Stimulated activated CD4-positive, alpha-beta T cell treated with anti-CD3 and anti-CD28 coated beads, Interleukin-2, amount 100 ng/mL, for 4 hours (primary cell): Measurements from ENCODE around the gene WNK1.
"Not testable (repeated sequence)": the region's sequence is repeated elsewhere in the genome, so short reads cannot be mapped to it uniquely, and the experiment has no call there.

ENCODE experiments used
- DNase-seq: peaks from one replicate; pipeline ENCODE4 v3.0.0-alpha.2; 2020; ENCODE audit warnings: low read depth

WNK1 gene

DNA sequence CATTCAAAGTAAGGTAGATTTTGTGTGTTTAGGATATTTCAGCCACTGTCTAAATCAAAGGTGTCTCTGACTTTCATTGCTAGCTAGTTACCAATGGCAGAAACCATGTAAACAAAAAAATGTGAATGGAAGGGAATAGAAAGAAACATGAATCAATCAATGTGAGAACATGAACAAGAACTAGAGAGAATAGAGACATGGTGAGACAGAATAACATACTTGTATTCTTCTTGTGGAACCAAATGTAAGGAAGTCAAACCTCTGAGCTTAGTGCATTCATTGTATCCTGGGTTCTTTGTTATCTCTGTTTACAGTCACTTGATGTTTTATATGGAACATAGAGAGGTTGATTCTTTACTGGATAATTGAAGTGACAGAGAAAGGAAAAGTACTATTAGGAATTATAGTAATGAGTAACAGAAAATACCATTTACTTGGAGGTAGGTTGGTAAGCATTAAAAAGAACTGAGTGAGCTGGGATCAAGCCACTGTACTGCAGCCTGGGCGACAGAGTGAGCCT is 2.6 kb upstream of the WNK1 start:
- no peak for DNase-seq

DNA sequence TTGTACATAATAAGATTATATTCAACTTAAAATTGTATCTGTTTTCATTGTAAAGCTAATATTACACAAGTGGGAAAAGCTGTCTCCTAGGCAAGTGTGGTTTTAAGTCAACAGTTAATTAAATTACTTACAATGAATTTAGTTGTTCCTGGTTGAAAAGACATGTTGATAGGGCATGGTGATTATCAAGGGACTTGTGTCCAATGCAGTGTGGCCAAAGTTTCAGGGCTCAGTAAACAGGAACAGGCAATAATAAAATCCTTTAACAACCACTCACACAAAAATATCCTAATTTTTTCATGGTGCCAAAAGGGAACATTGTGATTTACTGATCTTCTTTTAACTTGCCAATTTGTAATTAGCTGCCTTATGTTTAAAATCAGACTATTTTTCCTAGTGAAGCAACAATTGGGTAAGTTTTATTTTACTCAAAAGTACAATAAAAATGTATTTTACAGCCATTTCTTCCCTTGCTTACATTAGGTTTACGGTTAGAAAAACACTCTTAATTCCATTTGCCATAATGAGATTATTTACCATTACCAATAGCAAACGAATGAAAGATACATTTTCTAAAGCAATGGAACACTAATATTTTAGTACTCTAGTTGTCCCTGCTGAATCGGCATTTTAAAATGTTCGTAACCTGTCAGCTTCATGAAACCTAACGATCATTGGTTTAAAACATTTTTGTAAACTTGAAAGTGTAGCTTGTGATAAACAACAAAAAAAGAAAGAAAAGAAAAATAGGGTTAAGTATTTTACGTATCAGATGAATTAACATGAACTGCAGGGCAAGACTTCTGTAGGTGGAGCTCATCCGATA is 1.8 kb upstream of the WNK1 start:
- DNase-seq: no peak

DNA sequence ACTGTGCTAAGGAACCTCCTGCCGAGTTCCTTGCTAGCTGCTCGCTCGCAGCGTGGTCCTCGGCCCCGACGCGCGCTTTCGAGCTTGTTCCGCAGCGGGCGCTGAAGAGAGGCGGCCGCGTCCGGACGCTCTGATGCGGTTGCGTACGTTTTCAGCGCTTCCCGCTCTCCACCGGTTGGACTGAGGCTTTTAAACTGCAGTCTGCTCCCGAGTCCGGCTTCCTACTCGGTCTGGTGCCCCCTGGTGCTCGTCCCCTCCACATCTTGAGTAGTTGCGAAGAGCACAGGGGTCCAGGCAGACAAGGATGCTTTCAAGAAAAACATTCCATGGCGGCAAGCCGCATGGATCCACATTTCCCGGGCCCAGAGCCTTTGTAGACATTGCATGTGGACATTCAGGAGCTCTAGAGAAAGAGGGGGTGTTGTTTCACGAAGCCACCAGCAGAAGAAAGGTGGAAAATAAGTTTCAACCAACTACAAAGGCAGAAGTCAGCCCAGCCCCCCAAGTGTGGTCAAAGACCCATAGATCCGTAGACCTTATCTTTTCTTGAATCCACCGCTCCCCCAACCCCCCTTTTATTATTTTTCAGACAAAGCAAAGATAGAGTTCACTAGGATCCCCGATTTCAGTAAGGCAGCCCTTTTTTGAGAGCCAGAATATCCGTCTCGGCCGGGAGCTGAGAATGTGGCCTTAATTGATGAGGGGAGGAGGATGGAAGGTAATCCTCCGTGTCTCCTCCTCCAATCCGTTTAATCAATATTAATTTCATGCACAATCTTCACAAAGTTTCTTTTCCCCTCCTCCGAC is 984 bp upstream of the WNK1 start:
- peak; percentile 74 for DNase-seq

DNA sequence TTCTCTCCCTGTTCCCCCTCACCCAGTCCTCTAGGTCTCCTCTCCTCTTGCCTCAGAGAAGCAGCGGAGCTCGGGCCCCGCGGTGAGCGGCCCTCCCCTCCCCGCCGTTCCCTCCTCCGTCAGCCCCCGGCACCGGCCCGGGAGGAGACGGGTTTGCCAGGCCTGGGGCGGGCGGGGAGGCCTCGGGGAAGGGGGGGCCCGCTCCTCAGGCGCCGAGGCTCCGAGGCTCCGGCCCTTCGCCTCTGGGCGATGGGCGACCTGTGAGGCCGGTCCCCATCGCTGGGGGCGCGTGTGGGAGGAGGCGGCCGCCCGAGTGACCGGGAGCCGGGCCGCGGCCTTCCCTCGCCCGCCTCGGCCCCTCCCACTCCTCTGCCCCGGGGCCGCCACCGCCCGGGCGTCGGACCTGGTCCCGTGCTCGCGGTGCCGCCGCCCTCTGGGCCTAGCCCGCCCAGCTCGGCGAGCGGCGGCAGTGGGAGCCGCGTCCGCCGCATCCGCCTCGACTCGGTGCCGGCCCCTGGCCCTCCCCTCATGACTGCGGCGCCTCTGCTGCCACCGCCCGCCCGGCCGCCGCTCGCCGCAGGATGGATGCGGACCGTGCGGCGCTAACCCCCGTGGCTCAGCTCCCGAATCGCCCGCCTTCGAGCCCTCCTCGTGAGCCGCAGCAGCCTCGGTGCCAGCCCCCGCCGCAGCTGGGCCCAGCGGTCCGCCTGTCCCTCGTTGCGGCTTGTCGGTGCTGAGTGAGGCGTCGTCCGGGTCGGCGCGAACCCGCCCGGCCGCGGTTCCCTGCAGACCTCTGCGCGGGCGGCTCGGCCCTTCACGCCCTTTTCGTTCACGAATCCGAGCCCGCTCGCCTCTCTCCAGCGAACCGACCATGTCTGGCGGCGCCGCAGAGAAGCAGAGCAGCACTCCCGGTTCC is 574 bp downstream of the WNK1 start:
- DNase-seq: peak; percentile 10

DNA sequence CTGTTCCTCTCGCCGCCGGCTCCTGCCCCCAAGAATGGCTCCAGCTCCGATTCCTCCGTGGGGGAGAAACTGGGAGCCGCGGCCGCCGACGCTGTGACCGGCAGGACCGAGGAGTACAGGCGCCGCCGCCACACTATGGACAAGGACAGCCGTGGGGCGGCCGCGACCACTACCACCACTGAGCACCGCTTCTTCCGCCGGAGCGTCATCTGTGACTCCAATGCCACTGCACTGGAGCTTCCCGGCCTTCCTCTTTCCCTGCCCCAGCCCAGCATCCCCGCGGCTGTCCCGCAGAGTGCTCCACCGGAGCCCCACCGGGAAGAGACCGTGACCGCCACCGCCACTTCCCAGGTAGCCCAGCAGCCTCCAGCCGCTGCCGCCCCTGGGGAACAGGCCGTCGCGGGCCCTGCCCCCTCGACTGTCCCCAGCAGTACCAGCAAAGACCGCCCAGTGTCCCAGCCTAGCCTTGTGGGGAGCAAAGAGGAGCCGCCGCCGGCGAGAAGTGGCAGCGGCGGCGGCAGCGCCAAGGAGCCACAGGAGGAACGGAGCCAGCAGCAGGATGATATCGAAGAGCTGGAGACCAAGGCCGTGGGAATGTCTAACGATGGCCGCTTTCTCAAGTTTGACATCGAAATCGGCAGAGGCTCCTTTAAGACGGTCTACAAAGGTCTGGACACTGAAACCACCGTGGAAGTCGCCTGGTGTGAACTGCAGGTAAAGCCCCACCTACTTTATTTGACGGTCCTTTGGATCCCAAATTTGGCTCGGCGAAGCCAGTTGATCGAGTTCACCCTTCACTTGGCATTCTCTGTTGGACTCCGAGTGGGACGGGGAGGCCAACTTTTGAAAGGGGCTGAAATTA is 1.5 kb downstream of the WNK1 start:
- DNase-seq: peak; percentile 16

DNA sequence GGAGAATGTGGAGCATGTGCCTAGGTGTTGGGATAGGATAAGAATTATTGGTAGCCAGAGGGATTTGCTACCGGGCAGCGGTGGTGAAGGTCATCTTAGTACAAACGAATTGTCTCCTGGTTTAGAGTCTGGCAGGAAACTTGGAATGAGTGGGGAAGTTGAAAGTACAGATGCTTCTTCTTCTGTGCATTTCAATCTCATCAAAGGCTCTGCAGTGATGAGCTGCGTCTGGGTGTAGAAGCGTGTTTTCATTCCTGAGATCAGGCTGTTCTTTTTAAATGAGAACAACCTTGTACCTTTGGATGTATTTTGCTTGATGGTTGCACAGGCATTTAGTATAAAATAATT is 2.1 kb downstream of the WNK1 start:
- no peak for DNase-seq

DNA sequence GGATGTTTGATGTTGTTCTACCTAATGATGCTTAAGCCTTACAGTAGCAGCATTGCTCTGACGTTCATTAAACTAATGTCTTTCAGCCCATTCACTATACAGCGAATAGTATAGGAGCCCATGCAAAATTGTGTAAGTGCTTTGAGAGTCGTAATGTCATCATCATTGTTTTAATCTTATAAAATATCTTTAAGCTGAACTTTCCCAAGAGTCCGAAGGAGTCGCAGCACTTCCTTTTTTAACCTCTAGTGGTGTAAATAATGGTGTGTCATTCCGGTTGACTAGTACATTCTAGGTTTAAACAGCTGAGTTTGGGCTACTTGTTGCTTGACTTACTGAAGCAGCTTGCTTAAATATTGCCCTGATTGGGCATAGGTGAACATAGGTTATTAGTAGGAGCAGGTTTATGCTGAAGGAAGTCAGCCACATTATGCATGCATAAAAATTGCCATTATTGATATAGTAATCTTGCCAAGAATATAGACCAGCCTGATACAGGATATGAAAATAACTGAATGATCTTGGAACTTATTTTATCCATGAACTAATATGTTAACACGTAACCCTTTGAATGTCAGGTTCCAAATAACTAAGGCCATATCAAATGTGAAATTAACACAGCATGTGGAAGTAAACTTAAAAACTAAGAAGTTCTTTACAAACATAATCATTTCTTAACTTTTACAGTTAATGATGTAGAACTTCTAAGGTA is 2.6 kb downstream of the WNK1 start:
- peak; percentile 15 for DNase-seq

DNA sequence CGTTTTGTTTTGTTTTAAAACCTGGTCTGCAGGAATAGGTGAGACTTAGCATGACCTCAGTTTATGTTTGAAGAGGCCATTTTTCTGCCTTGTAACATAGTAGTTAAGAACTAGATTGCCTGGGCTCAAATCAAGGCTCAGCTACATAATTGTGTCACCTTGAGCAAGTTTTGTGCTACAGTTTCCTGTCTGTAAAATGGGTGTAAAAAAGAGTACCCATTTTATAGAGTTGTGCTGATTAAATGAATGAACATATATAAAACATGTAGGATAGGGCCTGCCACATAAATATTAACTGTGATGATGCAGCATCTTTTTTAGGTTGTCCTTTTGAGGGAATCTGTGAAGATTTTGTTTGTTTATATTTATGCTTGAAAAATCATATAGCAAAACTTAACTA is 7.2 kb downstream of the WNK1 start:
- no peak for DNase-seq

DNA sequence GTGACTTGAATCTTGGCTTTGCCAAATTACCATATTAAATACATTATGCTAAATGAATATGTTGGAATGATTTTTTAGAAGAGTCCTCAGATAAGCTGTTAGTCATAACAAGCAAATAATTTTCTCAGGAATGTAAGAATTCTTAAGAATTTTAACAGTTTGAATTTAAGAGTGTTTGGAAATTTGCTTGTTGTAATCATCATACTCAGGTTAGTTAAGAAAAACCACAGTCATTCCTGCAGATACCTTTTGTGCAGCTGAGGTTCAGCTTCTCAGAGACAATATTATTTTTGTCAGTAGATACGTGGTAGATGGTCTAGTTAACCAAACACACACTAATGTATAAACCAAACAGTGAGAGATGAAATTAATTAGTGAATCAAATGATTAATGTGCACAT is 8.9 kb downstream of the WNK1 start:
- DNase-seq: no peak

DNA sequence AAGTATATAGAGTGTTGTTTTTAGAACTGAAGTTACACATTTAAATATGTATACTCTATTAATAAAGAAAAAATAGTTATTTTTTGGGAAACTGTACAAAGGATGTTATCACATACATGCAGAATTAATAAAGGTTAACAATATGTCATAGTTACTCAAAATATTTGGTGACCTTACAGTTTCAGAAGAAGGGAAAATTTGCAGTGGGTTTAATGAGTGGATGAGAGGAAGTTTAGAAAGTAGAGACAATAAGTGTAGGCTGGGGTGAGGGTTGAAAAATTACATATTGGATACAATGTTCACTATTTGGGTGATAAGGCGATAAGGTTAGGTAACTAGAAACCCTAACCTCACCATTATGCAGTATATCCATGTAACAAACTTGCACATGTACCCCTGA is 13.5 kb downstream of the WNK1 start:
- no peak for DNase-seq

DNA sequence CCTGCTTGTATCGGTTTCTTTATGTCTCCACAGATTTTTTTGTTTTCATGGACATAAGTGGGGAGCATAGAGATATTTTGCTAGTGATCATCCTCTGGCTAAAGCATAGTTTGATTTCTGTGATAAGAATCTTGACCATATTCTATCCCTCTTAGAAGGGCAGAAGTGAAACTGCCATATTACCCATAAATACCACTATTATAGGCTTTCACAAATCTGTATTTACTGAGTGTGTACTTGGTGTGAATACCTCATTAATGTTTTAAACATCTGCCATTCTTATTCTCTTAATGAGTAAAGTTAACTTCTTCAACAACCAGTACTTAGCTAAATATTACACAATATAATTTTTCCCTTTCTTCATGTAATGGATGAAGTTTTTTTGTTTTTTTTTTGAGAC is 16.1 kb downstream of the WNK1 start:
- DNase-seq: no peak

DNA sequence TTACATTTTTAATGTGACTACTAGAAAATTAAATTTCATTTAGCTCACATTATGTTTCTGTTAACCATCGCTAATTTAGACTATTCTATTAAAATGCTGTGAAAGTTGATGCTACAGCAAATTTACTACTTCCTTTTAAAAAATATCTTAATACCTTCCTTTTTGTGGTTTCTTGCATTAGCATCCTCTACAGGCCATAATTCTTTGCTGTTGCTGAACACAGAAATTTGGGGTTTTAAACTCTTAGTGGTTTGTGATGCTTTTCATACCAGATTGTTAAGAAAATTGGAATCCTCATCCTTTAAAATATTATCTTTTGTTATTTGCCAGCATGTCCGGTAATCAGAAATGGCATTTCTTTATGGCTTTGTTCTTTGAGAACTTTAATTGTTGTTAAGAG is 18.1 kb downstream of the WNK1 start:
- DNase-seq: no peak

DNA sequence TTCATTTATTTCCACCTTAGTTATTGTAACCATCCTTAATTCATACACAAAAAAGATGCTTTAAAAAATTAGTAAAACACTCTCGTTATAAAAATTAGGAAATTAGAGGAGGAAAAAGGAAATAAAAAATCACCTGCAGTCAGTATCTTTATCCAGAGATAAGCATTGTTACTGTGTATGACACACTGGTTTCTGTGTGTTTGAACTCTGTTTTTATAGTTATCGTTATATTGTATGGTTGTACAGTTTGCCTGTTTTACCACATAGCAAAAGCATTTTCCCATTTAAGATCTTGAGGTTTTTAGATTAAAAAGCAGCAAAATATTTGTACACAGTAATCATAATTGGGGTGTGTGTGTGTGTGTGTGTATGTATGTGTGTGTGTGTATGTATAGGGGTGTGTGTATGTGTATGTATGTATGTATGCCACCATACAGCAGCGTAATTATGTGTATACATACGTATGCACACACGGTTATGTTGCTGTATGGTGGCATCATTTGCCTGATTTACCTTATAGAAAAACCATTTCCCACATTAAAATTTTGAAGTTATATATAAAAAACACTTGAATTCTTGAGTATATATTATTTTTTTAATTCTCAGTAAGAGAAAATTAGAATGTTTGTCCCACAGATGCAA is 19.8 kb downstream of the WNK1 start:
- no peak for DNase-seq

DNA sequence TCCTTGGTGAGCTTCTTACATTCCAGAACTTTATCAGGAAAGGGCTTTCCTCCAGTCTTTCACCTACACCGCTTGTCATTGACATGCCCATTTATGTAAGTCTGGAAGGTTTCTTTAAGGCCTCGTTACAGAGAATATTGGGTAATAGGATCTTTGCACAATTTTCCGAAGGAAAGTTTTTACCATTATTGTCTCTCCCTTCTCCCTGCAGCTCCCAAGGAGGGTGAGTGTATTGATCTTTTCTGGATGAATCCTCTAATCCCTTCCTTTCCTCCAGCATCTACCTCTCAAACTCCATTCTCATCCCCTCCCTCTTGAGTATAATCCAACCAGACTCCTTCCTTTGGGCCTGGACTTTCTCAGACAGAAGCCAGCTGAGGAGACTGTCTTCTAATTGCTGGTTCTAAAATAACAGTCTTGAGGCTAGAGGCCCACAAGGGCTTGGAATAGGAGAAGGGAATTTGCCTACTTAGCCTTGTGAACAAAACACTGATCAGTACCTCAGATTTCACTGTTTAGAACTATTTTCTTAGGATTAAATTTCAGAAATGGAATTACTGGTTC is 21.8 kb downstream of the WNK1 start:
- DNase-seq: no peak

DNA sequence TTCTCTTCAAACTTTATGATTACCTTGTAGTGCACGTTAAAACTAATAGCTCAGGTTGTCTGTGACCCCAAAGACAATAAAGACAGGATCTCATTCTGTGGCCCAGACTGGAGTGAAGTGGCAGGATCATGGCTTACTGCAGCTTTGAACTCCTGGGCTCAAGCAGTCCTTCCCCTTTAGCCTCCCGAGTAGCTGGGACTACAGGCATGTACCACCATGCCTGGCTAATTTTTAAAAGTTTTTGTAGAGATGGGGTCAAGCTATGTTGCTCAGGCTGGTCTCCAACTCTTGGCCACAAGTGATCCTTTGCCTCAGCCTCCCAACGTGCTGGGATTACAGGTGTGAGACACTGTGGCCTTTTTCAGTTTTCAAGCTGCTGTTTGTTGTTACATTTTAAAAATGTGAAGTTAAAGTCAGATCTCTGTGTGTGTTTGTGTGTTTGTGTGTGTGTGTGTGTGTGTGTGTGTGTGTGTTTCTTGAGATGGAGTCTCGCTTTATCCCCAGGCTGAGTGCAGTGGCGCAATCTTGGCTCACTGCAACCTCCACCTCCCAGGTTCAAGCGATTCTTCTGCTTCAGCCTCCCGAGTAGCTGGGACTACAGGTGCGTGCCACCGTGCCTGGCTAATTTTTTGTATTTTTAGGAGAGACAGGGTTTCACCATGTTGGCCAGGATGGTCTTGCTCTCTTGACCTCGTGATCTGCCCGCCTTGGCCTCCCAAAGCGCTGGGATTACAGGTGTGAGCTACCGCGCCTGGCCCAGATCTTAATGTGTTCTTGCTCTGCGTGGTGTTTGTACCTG is 23.8 kb downstream of the WNK1 start:
- not testable (repeated sequence) for DNase-seq

DNA sequence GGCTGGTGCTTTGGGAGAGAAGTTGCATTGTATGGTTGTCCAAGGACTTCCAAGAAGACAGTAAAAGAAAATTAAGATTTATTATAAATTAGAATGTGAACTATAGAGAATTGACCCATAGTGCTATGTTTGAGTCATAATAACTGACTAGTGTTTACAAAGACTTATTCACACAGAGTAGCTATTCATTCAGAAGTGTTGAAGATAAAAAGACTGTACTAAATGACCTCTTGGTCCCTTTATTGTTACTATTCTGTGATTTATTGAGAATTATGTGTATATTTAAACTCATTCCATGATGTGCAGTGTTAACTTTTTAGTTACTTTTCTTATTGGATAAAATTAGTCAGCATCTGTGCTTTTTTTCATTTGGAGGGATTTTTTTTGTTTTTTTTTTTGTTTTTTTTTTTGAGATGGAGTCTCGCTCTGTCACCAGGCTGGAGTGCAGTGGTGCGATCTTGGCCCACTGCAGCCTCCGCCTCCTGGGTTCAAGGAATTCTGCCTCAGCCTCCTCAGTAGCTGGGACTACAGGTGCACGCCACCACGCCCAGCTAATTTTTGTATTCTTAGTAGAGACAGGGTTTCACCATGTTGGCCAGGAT is 24.5 kb downstream of the WNK1 start:
- not testable (repeated sequence) for DNase-seq

DNA sequence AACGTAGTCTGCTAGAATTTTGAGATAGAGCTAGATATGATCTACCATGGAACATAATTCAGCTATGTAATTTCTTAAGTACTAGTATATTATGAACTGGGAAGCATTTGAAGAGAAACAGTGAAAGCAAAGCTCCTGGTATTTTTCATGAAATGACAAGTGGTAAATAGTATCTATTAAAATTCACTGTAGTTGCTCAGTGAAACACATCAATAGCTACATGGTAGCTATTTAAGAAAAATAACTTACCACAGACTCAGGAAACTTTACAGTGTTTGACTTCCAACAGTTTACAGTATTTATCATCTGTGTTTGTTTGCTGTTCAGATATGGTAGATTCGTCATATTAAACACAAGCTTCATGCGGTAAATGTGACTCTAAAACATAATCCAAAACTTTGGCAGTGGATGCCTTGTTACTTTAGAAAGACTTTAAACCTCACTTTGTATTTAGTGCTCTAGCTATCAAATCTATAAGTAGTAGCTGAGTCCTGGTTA is 25.2 kb downstream of the WNK1 start:
- no peak for DNase-seq

DNA sequence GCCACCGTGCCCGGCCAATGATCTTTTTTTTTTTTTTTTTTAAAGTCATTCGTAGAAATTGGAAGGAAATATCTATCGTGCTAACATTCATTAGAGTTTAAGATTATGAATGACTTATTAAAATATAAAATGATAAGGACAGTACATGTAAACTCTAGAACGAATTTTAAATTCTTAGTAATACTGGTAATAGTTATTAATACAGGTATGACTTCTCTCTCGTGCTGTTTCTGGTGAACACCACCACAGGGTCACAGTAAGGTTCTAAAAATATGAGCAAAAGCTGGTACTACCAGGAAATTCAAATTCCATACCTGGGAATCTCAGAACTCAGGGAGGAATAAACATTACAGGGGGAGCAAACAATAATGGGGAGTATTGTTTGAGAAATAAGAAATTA is 26.2 kb downstream of the WNK1 start:
- DNase-seq: no peak
